Stimulated activated CD4-positive, alpha-beta T cell treated with anti-CD3 and anti-CD28 coated beads, Interleukin-4, amount 100 ng/mL, for 1 hour (primary cell): Measurements from ENCODE around the gene SLC37A1.

Experiments
- DNase-seq: peaks from one replicate; pipeline ENCODE4 v3.0.0-alpha.2; 2020

SLC37A1 gene

DNA sequence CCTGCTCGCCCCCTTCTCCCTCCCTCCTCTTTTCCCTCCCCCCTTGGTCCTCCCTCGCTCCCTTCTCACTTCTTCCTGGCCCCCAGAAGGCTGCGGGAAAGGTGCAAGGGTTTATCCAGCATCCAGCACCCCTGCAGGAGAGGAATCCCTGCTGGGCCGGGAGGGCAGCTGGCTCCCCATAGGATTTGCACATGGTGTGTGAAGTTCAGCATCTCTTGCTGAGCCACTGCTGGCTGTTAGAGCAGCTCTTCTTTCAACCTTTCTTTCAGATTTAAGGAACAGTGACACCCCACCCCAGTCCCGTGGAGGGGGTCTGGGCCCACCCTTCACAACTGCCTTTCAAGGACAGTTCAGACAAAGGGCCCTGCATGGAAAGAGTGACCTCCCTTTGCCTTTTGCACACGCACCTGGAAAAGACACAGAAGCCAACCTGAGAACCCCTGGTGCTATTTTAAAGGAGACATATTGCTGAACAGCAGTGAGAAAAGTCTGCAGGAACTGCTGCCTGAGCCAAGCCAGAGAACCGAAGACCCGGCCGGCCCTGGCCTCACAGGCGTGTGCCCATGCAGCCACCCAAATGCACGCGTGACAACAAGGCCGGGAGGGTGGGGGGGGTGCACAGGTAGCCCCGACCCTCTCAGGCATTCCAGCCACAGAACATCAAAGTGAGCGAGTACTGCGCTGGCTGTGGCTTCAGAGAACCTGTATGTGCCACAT lies 66.6 kb downstream of the SLC37A1 start:
- DNase-seq: no peak

GRCh38 chr21:42580793-42581321 lies 67.2 kb downstream of the SLC37A1 start:
- DNase-seq: no peak

DNA sequence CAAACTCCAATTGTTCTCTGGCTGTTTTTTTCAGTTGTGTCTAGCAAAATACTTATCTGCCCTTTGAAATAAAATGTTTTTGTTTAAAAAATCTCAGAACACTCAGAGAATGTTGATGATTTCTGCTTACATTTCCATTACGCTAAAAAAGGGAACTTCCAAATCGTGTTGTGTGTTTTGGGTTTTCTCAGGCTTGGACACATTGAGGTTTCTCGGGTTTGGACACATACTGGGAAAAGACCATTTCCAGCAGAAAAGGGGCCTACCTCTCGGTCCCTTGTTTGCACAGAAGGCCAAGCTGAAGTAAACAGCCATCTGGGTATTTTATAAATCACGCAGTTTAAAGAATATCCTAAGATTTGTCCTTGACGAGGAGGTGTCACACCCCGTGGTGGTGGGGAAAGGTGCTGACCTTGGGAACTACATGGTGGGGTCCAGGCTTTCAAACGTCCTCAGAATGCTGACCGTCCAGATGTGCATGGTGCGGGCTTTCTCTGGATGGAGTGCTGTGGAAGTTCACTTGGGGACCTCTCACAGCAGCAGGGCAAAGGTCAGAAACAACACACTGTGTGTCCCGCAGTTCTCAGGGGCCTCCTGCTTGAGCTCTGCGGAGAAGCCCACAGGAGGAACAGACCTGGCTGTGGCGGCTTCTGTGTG lies 67.8 kb downstream of the SLC37A1 start:
- DNase-seq: no peak

GRCh38 chr21:42581993-42582786 lies 68.5 kb downstream of the SLC37A1 start:
- DNase-seq: no peak

DNA sequence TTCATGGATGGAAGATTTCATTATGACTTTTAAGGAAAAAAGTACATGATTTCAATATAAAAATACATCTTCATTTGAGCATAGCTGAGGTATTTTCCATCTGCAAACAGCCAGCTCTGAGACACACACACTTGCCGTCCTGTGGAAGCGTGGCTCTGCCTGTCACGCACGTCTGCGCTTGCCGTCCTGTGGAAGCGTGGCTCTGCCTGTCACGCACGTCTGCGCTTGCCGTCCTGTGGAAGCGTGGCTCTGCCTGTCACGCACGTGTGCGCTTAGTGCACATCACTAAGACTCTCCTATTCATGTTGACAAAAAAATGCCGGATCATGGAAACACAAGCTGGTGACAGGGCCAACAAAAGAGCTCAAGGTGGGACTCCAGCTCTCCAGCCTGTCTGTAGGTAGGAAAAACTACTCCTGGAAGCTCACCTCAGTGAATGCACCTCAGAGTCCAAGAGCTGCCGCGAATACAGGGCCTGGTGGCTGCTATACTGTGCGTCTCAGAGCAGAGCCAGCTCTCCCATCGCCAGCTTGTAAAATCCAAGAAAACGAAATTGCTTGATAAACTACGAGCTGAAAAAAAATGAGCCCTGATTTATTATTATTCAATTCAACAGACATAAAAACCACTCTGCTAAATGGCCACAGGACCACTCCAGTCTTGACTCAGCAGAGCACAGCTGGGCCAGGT lies 69.3 kb downstream of the SLC37A1 start:
- DNase-seq: no peak

- DNase-seq: no peak
Observed at GRCh38 chr21:42583477-42584295, 70.0 kb downstream of the SLC37A1 start.

DNA sequence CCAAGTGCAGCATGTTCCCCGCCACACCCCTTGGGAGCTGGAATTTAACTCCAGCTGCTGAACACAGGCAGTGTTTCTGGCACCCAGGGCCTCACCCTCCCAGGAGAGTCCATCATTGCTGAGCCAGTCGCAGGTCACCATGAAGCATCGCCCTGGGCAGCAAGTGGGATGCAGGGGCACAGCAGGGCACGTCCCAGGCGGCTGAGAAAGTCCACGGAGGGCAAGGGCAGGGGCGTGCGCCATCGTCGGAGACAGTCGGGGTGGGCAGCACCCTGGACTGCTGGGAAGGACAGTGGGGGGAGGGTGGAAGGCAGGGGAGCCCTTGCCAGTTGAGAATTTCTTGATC lies 70.6 kb downstream of the SLC37A1 start:
- no peak for DNase-seq

DNA sequence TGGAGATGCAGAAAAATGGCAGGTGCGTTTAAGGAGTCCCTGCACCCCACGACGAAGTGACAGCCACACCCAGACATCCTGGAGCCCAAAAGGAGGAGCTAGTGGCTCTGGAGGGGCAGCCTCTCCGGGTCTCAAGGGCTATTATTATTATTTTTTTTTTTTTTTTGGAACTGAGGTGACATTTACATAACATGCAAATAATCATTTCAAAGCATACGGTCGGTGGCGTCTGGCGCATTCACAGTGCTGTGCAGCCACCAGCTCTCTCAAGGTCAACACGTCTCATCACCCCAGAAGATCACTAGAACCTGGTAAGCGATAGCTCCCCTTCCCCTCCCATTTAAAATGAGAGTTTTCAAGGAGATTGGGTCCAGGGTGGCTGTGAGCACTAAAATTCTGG lies 72.2 kb downstream of the SLC37A1 start:
- no peak for DNase-seq

GRCh38 chr21:42586406-42586805 lies 72.8 kb downstream of the SLC37A1 start:
- no peak for DNase-seq

- no peak for DNase-seq
Observed at GRCh38 chr21:42587036-42587435, 73.4 kb downstream of the SLC37A1 start.

- no peak for DNase-seq
Observed at GRCh38 chr21:42590431-42591131, 76.9 kb downstream of the SLC37A1 start.

- DNase-seq: no peak
Observed at GRCh38 chr21:42591170-42591869, 77.7 kb downstream of the SLC37A1 start.

DNA sequence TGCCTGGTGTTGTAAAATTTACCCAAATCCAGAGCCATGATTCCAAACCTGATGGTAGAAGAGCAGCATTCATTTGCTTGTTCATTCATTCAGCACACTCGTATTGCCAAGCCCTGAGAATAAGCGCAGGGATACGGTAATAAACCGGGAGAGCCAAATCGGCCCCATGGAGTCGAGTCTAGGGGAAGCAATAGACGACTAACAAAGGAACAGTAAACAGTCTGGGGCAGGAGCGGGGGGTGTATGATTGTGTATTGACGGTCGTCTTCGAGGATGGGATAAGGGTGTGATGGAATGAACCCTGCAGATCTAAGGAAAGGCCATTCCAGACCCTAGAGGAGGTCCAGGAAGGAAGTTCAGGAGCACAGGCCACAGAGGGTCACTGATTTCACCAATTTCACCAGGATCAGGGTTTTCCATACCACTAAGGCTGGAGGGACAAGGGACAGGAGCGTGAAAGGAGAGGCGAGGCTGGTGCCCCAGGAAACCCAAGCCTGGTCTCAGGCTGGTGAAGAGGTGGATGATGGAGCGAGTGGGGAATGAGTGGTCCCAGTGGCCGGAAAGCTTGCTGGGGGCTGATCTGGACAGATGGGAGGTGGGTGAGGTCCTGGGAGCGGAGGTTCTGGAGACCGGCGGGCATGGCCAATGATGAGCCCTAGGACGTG lies 78.6 kb downstream of the SLC37A1 start:
- DNase-seq: no peak

DNA sequence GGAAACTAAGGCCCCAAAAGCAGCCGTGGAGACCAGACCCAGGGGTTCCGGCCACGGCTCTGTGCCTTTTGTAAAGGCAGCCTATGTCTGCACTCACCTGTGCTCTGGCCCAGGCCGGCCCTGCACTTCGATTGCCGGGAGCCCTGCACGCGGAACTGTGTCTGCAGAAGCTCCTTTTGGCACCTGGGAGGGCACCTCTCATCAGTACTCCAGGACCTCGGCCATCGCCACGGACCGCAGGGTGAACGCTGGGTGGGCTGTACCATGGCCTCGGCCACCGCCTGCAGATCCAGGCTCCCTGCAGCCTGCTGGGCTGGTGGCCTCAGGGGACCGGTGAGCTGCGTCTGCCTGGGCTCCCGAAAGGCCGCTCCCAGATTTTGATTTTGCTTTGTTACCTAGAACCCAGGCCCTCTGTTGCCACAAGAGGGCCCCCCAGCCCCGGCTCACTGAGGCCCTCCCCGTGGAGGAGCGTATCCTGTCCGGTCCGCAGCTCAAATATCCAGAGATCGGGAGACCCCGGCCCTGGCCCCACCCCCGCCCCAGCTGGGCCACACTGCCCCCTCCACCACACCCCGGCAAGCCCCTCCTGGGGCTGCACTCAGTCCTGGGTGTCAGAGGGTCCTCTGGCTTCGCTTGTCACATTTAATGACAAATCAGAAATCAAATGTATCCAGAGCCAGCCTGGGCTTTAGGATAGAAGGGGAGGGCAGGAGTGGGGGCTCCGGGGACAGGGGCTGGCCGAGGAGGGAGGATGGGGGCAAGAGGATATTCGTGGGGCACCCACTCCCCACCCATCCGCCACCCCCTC lies 79.6 kb downstream of the SLC37A1 start:
- peak; percentile 71 for DNase-seq

DNA sequence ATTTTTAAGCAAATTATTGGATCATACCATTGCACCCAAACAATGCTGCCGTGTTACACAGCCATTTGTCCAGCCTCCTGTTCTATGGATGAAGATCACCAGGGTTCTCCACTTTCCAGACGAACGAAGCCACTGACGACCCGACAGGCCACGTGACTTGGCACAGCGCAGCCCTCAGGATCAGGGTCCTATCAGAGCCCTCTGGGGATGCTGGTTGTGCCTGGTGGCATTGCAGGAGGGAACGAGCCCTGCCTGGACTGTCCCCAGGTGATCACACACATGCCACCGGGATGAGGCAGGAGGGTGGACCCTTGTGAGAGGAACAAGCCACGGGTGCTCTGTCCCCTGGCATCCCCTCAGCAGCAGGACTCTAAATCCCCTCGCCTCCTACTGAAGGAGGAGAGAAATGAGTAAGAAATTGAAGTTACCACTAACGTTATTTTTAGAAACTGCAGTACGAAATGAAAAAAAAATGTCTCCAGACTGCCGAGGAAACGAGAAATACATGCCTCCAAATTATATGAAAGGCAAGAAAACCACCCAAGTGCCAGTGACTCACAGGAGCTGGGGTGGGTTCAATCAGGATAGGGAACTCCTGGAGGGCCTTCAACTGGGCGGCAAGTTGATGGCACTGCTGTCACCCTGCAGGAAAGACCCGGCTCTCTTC lies 81.1 kb downstream of the SLC37A1 start:
- DNase-seq: no peak

DNA sequence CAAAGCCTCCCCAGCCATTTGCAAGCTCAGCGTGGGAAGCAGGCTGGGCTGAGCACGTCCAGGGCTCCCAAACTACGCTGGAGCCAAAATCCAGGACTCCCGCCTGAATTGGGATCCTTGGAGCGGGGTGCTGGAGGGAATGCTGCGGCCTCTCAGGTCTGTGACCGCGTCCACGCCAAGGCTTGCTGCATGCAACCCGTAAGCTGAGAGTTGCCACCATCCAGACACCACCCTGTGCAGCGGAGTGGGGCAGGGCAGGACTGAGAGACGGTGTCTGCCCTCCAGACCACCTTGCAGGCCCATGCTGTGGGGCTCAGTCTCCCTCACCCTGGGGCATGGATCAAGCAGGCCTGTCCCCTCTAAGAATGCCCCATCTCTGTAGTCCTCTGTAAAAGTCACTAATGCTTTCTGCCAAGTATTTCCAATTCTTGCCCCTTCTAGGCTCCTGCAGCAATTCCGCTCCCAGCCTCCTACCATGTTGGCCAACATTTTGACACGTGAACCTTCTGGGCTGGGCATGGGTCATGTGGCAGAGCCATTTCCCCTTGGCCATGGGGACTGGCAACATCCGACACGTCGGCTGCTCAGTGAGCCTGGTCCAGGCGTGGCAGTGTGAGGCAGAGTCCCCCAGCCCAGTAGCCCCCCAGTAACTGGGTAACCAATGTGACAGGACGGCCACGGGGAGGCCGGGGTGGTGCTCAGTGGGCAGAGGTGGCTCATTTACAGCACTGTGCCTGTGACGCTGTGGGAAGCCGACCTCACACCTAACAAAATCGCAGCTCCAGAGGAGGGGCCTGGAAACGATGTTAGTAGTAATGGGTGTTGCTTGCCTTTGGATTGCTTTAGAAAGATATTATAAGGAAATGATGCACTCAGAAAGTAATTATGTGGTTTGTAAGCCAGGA lies 81.9 kb downstream of the SLC37A1 start:
- DNase-seq: no peak

- DNase-seq: no peak
Observed at GRCh38 chr21:42596657-42597056, 83.0 kb downstream of the SLC37A1 start.
